Iris pigment epithelial cell (primary cell): ENCODE data around the gene SMIM32.

Experiments
- DNase-seq: peaks from one replicate; pipeline ENCODE4 v3.0.0-alpha.2; 2011; ENCODE audit warnings: low read depth

The SMIM32 gene

GRCh38 chr5:136186796-136187195 is 6.2 kb downstream of the SMIM32 start:
- no peak for DNase-seq

- no peak for DNase-seq
These were observed 6.8 kb downstream of the SMIM32 start for GRCh38 chr5:136185974-136186665.

GRCh38 chr5:136182618-136183017 is 10.3 kb downstream of the SMIM32 start:
- peak; percentile 72 for DNase-seq

- peak; percentile 71 for DNase-seq
These were observed 18.8 kb downstream of the SMIM32 start for GRCh38 chr5:136174021-136174659.

DNA sequence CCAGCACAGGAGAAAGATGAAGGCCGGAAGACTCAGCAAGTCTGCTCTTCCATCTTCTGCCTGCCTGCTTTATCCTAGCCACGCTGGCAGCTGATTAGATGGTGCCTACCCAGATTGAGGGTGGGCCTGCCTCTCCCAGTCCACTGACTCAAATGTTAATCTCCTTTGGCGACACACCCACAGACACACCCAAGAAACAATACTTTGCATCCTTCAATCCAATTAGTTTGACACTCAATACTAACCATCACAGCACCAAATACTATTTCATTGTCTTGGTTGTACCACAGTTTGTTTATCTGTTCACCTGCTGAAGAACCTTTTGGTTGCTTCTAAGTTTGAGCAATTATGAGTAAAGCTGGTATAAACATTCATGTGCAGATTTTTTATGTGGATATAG is 23.7 kb downstream of the SMIM32 start:
- no peak for DNase-seq

GRCh38 chr5:136166909-136167308 is 26.1 kb downstream of the SMIM32 start:
- no peak for DNase-seq

- DNase-seq, result no peak
These were observed 28.7 kb downstream of the SMIM32 start for GRCh38 chr5:136164226-136164625.

DNA sequence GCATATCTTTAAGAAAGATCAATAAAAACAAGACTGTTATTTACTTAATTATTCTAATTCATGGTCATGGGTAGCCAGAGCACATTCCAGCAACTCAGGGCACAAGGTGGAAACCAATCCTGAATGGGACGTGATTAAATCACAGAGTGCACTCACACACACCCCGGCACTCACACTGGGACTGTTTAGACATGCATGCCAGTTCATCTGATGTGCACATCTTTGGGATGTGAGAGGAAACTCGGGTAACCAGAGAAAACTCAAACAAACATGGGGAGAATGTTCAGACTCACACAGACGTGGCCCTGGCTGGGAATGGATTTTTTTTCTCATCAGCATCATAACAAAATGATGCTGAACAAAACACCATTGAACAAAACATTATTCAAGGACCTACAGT is 31.0 kb downstream of the SMIM32 start:
- DNase-seq, result no peak

- peak; percentile 34 for DNase-seq
These were observed 33.5 kb downstream of the SMIM32 start for GRCh38 chr5:136159457-136159856.

DNA sequence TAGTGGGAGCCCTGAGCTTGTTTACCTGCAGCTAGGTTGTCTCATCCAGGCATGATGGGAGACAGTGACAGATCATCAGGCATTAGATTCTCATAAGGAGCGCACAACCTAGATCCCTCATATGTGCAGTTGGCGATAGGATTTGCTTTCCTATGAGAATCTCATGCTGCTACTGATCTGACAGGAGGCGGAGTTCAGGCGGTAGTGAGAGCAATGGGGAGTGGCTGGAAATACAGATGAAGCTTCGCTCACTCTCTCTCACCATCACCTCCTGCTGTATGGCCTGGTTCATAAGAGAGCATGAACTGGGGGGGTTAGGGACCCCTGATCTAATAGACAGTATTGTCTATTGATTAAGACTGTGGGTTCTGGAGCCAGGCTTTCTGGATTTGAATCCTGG is 35.4 kb downstream of the SMIM32 start:
- no peak for DNase-seq

DNA sequence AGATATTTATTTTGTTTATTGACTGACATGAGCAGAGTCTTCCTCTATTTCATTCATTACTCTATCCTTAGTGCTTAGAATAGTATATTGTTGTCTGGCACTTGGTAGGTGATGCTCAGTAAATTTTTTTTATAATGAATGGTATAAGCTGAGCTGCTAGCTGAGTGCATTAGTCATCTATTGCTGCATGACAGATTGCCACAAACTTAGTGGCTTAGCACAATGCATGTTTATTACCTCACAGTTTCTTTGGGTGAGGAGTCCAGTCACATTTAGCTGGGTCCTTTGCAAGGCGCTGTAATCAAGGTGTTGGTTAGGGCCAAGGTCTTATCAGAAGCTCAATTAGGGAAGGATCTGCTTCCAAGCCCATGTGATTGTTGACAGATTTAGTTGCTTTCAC is 37.2 kb downstream of the SMIM32 start:
- peak; percentile 63 for DNase-seq

GRCh38 chr5:136155078-136155477 is 37.9 kb downstream of the SMIM32 start:
- no peak for DNase-seq

- no peak for DNase-seq
These were observed 39.3 kb downstream of the SMIM32 start for GRCh38 chr5:136153581-136154236.

GRCh38 chr5:136149891-136150290 is 43.1 kb downstream of the SMIM32 start:
- DNase-seq, result peak; percentile 17

GRCh38 chr5:136147632-136148031 is 45.3 kb downstream of the SMIM32 start:
- DNase-seq, result no peak

GRCh38 chr5:136146201-136146600 is 46.8 kb downstream of the SMIM32 start:
- no peak for DNase-seq

DNA sequence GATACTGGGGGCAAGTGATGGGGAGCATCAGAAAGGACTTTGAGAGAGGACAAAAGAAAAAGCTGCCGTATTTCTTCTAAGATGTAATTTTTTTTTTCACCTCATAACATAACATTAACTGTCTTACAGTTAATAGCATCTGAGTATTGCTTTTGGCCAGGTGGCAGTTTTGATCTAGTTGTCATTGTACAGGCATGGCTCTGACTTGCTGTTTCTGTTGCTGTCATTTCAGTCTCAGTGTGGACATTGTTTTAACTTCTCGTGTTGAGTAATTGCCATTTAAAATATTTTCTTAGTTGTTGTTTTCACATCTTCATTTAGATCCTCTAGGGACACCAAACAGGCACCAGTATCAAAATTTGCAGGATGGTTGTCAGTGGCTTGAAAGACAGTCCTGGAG is 47.9 kb downstream of the SMIM32 start:
- no peak for DNase-seq

DNA sequence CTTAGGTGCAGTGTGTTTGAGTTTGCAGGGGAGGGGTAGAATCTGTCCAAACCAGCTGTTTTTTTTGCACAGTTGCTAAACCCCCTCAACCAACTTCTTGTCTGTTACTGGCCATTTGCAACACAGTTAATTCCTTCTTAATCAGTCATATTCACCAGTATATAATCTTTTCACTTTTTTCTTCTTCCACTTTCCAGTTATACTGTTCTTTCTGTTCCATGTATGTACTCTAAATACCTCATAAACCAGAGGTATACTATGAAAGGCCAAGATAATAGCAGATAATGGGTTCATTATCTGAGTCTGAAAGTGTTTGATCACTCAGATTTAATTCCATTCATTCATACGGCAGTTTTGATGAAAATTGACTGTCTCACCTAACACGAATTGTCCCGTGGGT is 49.2 kb downstream of the SMIM32 start:
- no peak for DNase-seq

DNA sequence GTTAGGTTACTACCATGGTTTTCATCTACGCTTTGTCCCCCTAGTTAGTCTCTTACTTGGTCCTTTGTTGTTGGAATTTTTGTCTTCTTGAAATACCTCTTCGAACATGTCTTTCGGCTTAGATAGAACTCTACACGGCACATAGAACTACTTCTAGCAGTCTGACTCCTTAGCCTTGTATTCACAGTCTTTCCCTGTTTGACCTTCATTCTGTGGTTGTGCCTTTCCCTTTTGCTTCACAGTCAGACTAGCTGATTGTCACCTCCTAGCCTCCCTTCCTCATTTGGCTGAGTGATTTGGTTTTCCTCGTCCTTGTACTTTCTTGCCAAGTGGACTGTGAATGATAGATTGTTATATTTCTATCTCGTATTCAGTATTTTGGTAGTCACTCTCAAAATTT is 49.6 kb downstream of the SMIM32 start:
- no peak for DNase-seq

DNA sequence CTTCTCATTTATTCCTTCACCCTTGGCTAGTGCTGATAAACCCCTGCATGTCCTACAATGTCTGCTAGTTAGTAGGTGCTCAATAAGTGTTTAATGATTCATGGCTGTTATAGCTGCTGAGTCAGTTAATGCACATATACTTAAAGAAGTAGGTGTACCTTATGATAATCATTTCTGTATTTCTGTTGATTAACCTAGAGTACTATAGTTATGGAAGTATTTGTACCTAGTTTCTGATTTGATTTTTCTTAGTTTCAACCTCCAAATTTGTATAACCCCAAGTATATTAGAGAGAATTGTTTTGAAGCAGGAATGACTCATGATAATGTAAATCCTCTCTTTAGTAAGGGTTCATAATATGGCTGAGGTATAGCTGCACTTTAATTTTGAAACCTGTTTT is 51.4 kb downstream of the SMIM32 start:
- DNase-seq, result no peak
